ENCODE results near the gene FHOD1. TPM values are rescaled to one million over a fixed set of nuclear protein-coding genes. Genes with fewer than 3 reads are reported as not detected.

Gene FHOD1
- total RNA-seq, 1 donor from 2014 or later = 50.4 TPM

- Mint-ChIP-seq H3K27me3 (peaks cover 5% of the 10 kb centered on the region), H3K4me3 (no peak overlapping the region), H3K4me1 (no peaks in the 10 kb centered on the region), H3K36me3 (ENCODE audit: low read depth) (no peaks in the 10 kb centered on the region), H3K9me3 (no peaks in the 10 kb centered on the region), H3K27ac (no peak overlapping the region)
- DNase-seq (no peak), ATAC-seq (ENCODE audit: low read depth) (no peak)
- CTCF ChIA-PET = interaction anchor here (0.9 to 2.8 kb wide), 3 partner anchors 142 to 206 kb away, joined by 3 to 9 read pairs (median 4); no protein-coding TSS in a partner anchor
- intact Hi-C loops (cut with micrococcal nuclease) = loop anchor here (1.0 to 5.0 kb wide), 2 partner anchors 140 to 208 kb away; no protein-coding TSS in a partner anchor
- no peak for TF ChIP-seq CTCF (IDR thresholded peaks at IDR 0.05)
- POLR2A ChIA-PET = interaction anchor here (0.7 kb wide), 1 partner anchor 61 kb away, joined by 8 read pairs; no protein-coding TSS in a partner anchor
Measured at GRCh38 chr16:67259705-67260104, 12.4 kb upstream of the FHOD1 start.

GRCh38 chr16:67258161-67258835, 11.0 kb upstream of the FHOD1 start:
- ATAC-seq (ENCODE audit: low read depth) (no peak), DNase-seq (no peak)
- ChIA-PET POLR2A (interaction anchor here (0.7 kb wide), 1 partner anchor 278 kb away, joined by 4 read pairs; no protein-coding TSS in a partner anchor), CTCF (interaction anchor here (0.6 kb wide), 1 partner anchor 141 kb away, joined by 3 read pairs; no protein-coding TSS in a partner anchor)
- peaks cover 4% of the 10 kb centered on the region for H3K27me3 Mint-ChIP-seq
- H3K36me3 Mint-ChIP-seq (ENCODE audit: low read depth) = no peaks in the 10 kb centered on the region
- H3K4me1 Mint-ChIP-seq = no peaks in the 10 kb centered on the region
- H3K4me3 Mint-ChIP-seq = no peak overlapping the region
- TF ChIP-seq CTCF (IDR thresholded peaks at IDR 0.05) = no peak
- no peaks in the 10 kb centered on the region for H3K9me3 Mint-ChIP-seq
- H3K27ac Mint-ChIP-seq = no peak overlapping the region
- intact Hi-C loops (cut with micrococcal nuclease) = no loop called here

GRCh38 chr16:67257486-67258160, 10.3 kb upstream of the FHOD1 start:
- Mint-ChIP-seq H3K9me3 (no peaks in the 10 kb centered on the region), H3K4me1 (no peaks in the 10 kb centered on the region), H3K36me3 (ENCODE audit: low read depth) (no peaks in the 10 kb centered on the region), H3K27ac (no peak overlapping the region), H3K4me3 (no peak overlapping the region), H3K27me3 (no peaks in the 10 kb centered on the region)
- CTCF ChIA-PET = no interaction called here
- no peak for DNase-seq
- POLR2A ChIA-PET = no interaction called here
- no peak for ATAC-seq (ENCODE audit: low read depth)
- intact Hi-C loops (cut with micrococcal nuclease) = no loop called here
- TF ChIP-seq CTCF (IDR thresholded peaks at IDR 0.05) = no peak

- ChIA-PET CTCF (no interaction called here), POLR2A (no interaction called here)
- Mint-ChIP-seq H3K27me3 (no peaks in the 10 kb centered on the region), H3K4me3 (no peak overlapping the region), H3K9me3 (no peaks in the 10 kb centered on the region), H3K27ac (no peak overlapping the region), H3K36me3 (ENCODE audit: low read depth) (no peaks in the 10 kb centered on the region), H3K4me1 (no peaks in the 10 kb centered on the region)
- intact Hi-C loops (cut with micrococcal nuclease) = no loop called here
- ATAC-seq (ENCODE audit: low read depth) (no peak), DNase-seq (no peak)
- TF ChIP-seq CTCF (IDR thresholded peaks at IDR 0.05) = no peak
Measured at GRCh38 chr16:67256701-67257230, 9.5 kb upstream of the FHOD1 start.

- Mint-ChIP-seq H3K27me3 (no peaks in the 10 kb centered on the region), H3K27ac (no peak overlapping the region), H3K4me3 (no peak overlapping the region), H3K4me1 (no peaks in the 10 kb centered on the region), H3K36me3 (ENCODE audit: low read depth) (no peaks in the 10 kb centered on the region), H3K9me3 (no peaks in the 10 kb centered on the region)
- ATAC-seq (ENCODE audit: low read depth) (no peak), DNase-seq (no peak)
- TF ChIP-seq CTCF (IDR thresholded peaks at IDR 0.05) = no peak
- POLR2A ChIA-PET = no interaction called here
- CTCF ChIA-PET = no interaction called here
- intact Hi-C loops (cut with micrococcal nuclease) = no loop called here
Measured at GRCh38 chr16:67255553-67256221, 8.4 kb upstream of the FHOD1 start.

Measured in activated B cell treated with CpG ODN at 0.5 μM for 24 hours (primary cell).